Stimulated activated CD8-positive, alpha-beta memory T cell treated with anti-CD3 and anti-CD28 coated beads, Interleukin-15, amount 100 ng/mL, for 48 hours (primary cell): Measurements from ENCODE around the gene GPR4.
"Not testable (repeated sequence)": the region's sequence is repeated elsewhere in the genome, so short reads cannot be mapped to it uniquely, and the experiment has no call there.

Source experiments
- DNase-seq, 2 donors: peaks; one replicate each; pipeline ENCODE4 v3.0.0-alpha.2; 2020; ENCODE audit warnings: low read depth in 2 of 2

The GPR4 gene

DNA sequence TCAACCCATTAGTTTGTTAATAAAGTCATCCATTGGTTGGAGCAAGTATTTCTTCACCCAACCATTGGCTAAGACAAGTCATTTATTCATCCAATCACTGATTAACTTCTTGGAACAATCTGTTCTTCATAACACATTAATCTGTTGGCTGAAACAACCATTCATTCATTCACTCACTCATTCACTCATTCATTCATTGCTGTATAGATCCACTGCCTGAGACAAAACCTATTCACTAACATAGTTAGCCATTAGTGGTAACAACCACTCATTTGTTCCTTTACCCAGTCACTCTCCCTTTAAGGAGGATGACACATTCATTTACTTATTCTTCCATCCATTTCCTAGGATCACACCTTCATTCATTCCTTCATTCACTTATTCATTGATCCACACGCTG is 22.0 kb upstream of the GPR4 start:
- DNase-seq: no peak

DNA sequence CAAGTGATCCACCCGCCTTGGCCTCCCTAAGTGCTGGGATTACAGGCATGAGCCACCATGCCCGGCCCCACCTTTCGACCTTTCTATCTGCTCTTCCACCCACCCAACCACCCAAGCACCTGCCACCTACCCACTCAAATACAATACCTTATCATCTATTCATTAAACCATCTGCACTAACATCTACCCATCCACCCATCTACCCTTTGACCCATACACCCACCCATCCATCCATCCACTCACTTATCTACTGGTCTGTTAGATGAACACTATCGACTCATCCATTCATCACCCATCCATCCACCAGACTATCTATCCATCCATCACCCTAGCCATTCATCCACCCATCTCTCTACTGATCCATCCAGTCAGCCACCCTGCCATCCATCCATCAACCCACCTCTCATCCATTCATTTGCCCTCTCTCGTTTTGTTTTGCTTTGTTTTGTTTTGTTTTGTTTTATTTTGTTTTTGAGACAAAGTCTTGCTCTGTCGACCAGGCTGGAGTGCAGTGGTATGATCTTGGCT is 20.0 kb upstream of the GPR4 start:
- DNase-seq: no peak

DNA sequence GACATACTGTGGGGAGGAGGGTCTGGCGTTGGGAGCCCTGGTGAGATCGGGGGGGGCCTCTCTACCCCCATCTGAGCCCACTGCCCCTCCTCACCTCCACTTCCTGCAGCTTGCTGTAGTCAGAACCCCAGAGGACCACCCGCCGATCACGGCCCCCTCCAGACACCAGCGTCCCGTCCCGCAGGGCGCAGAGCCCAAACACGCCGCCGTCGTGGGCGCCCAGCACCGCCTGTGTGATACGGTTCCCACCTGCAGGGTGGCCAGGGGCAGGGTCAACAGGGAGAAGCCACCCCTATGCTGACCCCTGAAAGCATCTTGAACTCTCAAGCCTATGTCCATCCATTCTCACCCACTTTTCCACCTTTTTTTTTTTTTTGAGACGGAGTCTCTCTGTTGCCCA is 19.4 kb upstream of the GPR4 start:
- DNase-seq: no peak

DNA sequence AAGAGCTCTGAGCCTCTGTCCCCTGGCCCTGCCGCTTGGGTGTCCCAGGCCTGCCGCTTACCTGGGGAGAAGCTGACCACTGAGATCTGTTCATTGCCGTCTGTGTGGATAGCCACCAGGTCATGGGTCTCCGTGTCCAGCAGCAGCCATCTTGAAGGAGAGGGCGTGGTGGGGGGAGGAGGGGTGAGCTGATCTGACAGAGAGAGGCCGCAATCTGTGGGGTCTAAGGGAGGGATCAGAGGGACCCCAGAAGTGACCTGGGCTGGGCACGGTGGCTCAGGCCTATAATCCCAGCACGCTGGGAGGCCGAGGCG is 14.6 kb upstream of the GPR4 start:
- no peak for DNase-seq

DNA sequence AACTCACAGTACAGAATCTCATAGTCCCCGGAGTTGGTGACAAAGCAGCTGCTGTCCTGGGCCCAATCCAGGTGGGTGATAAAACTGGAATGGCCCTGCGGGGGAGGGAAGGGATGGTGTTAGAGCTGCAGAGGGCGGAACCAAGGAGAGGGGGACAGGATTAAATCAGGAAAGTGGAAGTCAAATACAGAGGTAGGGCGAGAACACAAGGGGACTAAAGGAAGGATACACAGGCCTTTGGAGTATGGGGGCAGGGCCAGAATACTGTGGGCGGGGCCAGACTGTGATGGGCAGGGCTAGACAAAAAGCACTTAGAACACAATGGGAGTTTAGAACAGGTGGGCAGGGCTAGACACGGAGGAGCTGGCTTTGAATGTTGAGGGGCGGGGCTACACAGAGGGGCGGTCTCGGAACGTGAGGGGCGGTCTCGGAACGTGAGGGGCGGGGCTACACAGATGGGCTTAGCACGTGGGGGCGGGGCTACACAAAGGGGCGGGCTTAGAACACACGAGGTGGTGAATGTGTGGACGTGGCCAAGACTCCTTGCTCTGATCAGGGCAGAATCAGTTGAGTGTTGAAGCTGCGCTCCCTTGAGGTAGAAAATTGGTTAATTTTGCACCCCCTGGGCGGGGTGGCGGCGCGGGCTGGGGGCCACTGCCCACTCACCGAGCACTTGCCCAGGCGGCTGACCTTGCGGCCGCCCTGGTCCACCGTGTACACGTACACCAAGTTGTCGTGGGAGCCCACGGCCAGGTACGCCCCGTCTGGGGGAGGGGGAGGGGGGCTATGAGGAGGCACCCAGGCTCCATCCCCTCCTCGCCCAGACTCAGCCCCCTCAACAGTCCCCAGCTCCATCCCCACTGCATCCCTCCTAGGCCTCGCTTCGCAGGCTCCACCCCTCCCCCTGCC is 14.0 kb upstream of the GPR4 start:
- peak; percentile 72 to 78 for DNase-seq

DNA sequence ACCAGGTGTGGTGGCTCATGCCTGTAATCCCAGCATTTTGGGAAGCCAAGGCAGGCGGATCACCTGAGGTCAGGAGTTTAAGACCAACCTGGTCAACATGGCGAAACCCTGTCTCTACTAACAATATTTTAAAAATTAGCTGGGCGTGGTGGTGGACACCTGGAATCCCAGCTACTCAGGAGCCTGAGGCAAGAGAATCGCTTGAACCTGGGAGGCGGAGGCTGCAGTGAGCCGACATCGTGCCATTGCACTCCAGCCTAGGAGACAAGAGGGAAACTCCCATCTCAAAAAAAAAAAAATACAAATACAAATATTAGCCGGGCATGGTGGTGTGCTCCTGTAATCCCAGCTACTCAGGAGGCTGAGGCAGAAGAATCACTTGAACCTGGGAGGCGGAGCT is 13.0 kb upstream of the GPR4 start:
- DNase-seq: not testable (repeated sequence)

DNA sequence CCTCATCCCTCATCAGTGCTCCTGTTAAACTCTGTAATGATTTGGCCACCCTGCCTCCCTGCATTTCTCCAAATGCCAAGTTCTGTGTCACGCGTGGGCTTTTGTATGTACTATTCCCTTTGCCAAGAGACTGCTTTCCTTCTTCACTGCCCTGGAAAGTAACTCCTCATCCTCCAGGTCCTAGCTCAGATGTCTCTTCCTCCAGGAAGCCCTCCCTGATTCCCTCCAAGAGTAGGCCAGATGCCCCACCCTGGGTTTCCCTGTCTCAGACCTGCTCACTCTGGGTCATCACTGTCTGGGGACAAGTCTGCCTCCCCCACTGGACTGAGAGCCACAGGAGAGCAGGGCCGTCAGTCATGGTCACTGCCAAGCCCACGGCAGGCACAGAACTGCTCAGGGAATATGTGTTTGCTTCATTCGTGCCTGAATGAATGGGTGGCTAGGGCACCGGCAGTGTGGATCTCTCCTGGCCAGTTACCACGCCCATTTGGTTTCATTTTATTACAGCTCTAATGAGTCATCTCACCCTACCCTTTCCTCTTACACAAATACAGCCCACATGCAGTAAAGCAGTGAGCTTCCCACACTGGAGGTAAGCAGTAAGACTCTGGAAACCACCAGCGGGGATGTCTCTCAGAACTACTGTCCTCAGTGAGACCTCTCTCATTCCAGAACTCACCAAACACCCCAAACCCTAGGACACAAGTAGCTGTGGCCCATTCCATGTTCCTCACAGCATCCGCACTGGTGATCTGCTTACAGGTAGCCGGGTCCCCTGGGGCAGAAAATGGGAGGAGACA is 12.1 kb upstream of the GPR4 start:
- peak; percentile 43 to 44 for DNase-seq

DNA sequence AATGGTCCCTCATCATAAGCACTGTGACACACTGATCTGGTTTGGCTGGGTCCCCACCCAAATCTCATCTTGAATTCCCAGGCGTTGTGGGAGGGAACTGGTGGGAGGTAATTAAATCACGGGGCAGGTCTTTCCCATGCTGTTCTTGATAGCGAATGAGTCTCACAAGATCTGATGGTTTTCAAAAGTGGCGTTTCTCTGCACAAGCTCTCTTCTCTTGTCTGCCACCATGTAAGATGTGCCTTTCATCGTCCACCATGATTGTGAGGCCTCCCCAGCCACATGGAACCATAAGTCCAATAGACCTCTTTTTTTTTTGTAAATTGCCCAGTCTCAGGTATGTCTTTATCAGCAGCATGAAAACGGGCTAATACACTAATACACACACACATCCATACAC is 6.9 kb upstream of the GPR4 start:
- DNase-seq: no peak

DNA sequence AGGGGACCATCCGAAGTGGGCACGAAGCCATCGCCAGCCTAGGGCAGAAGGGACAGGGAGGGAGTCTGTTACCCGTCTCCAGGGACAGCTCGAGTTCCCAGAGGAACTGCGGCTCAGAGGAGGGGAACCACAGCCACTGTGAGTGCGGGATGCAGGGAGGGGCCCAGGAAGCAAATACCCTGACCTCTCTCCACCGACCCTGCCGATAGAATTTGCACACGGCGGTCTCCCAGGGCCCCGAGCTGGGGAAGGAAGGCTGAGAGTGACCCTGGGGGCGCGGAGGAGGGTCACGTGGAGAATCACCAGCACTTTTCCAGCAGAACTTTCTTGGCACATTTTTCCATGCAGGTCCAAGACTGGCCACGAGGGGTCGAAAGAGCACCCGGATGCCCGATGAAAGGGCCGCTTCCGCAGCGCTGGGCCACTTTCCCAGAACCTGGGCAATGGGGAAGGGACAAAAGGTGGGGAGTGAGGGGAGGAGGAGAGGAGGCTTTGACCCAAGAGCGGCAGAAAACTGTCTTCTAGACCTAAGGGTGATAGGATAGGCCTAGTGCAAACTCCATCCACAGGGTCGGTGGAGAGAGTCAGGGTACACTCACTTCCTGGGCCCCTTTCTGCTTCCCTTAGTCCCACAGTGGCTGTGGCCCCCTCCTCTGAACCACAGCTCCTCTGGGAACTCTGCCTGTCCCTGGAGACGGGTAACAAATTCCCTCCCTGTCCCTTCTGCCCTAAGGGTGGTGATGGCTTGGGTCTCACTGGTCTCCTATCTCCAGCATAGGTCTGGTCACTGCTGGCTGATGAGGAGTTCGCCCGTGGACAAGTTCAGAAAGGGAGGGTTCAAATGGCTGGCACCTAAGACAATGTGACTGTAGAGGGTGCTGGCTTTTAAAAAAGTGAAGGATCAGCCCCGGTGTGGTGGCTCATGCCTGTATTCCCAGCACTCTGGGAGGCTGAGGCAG is 5.3 kb upstream of the GPR4 start:
- DNase-seq: peak in 1 of 2 donors; percentile 12

DNA sequence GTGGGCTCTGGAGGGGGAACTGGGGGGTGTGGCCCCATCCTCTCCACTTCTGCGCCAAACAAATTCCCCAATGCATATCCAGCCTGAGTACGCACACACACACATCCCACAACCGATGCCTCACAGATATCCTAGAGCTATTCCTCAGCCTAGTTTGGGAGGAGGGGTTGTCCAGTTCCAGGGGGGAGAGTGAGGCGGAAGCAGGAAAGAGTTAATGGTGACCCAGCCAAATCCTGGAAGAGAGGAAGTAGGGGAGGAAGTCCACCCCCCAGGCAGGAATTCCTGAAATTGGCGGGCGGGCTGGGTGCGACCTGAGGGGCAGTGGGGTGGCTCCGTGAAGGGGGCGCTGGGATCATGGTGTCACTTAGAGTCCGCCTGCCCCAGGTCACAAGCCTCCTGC is 897 bp downstream of the GPR4 start:
- DNase-seq: no peak

DNA sequence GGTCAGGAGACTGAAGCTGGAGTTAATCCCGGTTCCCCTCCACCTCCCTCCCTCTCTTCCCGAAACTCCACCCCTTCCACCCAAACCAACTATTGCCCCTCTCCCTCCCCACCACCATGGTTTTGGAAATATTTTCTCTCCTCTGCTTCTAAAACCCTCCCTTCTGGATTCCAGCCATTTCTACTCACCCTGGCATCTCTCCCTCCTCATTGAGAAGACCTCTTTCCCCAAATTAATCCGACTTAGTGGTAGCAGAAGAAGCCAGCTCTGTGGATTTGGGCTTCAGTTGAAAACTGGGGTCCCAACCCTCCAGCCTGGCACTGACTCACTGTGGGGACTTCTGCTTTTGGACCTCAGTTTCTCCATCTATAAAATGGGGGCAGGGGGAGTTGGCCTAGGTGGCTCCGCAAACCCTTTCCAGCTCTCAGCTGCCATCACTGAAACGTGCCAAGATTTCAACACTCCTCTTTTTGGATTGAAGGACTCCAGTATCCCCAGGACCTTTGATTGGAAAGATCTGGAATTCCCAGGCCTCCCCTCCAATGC is 1.6 kb downstream of the GPR4 start:
- no peak for DNase-seq

DNA sequence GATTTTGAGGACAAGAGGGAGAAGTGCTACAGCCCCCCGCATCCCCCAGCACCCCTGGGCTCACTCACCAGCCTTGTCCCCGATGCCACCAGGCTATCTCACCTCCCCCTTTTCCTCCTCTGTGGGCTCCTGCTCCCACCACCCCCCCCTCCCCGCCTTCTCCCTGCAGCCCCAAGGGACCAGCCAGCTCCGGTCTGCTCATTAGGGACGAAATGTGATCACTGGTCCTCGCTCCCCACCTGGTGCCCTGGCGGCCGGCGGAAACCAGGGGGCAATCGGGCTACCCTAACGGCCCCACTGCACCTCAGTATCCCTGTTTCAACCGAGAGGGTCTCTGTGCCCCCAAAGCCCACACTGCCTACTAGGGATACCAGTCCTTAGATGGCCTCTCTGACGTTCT is 2.7 kb downstream of the GPR4 start:
- no peak for DNase-seq

DNA sequence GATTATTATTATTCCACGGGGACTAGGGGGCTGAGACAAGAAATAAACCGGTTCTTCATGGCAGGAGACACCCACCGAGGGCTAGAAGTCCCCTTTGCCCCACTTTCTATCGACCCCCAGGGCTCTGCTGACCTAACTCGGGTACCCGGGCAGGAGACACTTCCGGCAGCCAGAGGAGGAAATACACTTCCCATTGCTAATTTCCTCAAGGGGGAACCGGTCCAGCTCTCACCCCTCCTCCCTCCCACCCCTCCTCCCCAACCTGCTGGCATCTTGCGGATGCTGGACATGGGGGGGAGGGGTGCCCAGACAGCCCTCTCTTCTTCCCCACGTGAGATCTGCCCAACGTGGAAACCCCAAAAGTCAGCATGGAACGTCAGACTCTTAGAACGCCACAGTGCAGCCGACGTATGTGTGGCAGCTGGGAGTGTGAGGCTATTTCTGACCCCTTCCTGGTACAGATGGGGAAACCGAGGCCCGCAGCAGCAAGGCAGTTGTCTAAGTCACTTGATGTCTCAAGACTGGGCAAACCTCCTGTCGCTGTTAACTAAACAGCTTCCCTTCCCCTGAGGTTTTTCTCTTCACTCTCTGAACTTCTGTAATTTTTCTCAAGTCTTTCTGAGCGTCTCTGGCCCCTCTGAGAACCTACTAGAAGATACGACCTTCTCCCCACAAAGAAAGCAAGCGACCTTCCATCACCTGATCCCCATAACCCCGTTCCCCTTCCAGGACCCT is 3.6 kb downstream of the GPR4 start:
- DNase-seq: no peak

DNA sequence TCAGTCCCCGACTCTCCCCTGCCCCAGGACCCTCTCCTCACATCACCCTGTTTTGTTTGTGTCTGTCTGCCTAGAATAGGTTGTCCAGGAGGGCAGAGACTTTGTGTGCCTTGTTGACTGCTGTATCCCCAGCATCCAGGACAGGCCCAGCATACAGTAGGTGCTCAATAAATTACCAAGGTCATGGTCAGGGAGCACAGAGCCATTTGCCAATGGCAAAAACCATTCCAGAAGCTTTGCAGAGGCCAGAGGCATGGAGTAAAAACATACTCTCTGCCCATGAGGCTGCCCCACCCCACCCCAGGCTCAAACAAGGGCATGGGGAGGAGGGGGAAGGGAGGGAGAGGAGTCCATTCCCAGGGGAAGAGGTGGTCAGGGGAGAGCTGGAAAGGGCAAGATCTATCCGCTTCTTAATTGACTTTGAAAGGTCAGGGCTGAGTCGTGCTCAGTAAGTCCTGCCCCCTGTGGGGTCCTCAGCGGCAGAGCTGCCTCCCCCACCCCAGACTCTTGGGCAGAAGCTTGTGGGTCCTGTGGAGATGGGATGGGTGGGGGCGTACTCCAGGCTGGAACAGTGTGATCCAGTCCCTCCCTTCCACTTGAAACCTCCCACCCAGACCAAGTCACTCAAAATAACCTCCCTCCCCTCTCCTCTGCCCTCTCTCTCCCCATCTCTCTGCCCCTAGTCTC is 4.4 kb downstream of the GPR4 start:
- no peak for DNase-seq

DNA sequence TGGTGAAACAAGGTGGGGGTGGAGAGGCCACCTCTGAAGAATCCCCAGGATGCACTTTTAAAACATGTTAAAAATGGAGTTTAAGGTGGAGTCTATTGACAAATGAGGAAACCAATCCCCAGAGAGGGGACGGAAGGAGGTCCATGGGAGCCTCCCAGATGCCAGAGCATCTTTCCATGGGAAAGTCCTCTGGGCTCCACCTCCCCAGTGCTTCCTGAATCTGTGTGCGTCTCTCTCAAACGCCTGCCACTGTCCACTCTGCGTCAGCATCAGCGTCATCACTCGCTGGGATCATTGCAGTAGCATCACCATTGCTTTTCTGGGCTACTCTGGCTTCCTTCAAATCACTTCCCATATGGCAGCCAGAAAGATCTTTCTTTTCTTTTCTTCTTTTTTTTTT is 6.2 kb downstream of the GPR4 start:
- DNase-seq: no peak

DNA sequence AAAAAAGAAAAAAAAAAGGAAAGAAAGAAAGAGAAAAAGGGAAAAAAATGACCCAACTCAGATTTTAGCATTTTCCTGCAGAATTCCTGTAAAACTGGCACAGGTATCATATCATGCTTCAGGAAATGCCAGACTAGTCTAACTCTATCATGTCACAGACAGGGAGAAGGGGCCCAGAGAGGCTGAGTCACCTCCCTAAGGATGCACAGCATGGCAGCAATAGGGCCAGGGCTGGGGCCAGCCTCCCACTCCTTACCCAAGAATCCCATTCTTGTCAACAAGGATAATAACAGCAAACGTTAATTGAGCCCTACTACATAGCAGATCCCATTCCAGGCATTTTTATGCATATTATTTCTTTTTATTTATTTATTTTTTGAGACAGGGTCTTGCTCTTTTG is 8.5 kb downstream of the GPR4 start:
- no peak for DNase-seq

DNA sequence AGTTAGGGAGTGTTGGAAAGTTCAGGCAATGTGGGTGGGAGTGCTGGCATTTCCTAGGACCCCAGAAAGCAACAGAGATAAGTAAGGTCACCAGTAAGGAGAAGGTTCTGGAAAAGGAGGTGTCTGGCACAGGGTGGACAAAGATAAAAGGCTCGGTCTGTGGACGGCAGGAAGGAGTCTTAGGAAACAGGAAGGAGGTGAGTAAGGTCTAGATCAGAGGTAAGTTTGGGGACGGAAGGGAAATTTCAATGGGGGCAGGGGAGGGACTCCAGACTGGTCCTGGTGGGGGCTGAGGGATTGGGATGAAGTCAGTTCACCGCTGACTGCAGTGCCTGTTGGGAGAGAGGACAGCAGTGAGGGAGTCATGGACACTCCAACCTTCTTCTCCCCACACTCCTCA is 9.6 kb downstream of the GPR4 start:
- no peak for DNase-seq

DNA sequence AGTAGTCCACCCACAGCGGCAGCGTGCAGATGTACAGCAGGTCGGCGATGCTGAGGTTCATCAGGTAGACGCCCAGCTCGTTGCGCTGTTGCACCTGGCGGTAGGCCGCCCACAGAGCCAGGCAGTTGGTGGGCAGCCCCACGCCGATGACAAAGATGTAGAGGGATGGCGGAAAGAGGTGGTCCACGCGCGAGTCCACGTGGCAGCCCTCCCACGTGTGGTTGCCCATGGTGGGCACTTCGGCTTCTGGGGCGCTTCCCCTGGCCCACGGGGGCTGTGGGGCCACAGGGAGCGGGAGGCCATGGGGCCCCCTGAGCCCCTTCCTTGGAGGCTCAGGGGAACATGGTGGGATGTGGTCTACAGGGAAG is 10.4 kb downstream of the GPR4 start:
- DNase-seq: no peak

DNA sequence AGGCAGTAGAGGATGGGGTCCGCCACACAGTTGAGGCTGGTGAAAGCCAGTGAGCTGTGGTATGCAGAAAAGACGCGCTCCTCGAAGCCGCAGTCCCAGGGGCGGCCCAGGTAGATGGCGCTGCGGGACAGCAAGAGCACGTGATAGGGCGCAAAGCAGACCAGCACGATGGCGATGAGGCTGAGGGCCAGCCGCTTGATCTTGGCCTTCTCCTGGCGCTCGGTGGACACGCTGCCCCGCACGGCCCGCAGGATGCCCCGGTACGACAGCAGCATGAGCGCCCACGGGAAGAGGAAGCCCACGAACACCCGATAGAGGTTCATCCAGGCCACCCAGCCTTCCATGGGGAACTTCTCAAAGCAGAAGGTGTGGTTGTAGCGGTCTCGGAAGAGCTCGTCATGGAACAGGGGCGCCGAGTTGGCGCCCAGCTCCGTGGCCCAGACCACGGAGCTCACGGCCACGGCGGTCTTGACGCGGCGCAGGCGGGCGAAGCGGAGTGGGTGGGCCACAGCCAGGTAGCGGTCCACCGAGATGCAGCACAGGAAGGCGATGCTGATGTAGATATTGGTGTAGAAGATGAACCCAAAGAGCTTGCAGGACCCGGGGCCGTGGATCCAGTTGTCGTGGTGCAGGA is 10.9 kb downstream of the GPR4 start:
- peak; percentile 18 to 28 for DNase-seq
